HG03108 (cell line): ENCODE measurements around the gene RASGRF2.

ENCODE experiments used
- ATAC-seq: cut with Tn5 transposase; IDR thresholded peaks from one replicate; pipeline ENCODE4 v1.9.1; 2021; ENCODE audit warnings: moderate library complexity; ENCODE audit not compliant: unreplicated experiment

The RASGRF2 gene

GRCh38 chr5:80959768-80960442 lies at the start of gene RASGRF2:
RASGRF2 (plus strand) TSS chr5:80960363; CDS start chr5:80960739, 376 bp downstream.
- no peak for ATAC-seq

DNA sequence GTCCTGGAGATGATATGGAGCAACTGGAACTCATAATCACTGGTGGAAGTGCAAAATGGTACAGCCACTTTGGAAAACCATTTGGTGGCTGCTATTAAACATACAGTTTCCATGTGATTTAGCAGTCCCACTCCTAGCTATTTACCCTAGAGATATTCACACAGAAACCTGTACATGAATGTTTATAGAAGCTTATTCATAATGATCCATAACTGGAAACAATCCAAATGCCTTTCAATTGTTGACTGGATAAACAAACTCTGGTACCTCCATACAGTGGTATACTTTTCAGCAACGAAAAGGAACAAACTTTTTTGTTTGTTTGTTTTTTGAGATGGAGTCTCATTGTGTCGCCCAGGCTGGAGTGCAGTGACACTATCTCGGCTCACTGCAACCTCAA lies 47.7 kb upstream of the RASGRF2 start:
- no peak for ATAC-seq

- no peak for ATAC-seq
Measured at GRCh38 chr5:80915716-80916115, 44.4 kb upstream of the RASGRF2 start.

DNA sequence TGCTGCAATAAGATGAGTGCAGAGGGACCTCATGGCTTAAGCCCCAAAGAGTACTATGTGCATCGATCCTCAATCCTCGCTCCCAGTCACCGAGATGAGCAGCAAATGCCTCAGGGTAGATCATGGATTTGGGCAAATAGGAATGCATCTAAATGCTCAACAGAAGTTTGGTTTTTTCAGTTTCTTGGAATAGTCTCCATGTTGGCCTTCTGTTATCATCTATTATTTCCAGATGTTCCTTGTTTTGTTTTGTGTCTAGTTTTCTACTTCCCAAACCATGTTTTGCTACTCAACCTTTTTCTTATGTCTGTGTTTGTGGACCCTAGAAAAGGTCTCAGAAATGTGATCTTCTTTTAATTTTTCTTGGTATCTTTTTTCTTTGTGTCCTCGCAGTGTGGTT lies 43.5 kb upstream of the RASGRF2 start:
- no peak for ATAC-seq

- ATAC-seq, result no peak
Measured at GRCh38 chr5:80917631-80918030, 42.5 kb upstream of the RASGRF2 start.

- ATAC-seq, result no peak
Measured at GRCh38 chr5:80919678-80920196, 40.4 kb upstream of the RASGRF2 start.

- no peak for ATAC-seq
Measured at GRCh38 chr5:80920333-80920732, 39.8 kb upstream of the RASGRF2 start.

DNA sequence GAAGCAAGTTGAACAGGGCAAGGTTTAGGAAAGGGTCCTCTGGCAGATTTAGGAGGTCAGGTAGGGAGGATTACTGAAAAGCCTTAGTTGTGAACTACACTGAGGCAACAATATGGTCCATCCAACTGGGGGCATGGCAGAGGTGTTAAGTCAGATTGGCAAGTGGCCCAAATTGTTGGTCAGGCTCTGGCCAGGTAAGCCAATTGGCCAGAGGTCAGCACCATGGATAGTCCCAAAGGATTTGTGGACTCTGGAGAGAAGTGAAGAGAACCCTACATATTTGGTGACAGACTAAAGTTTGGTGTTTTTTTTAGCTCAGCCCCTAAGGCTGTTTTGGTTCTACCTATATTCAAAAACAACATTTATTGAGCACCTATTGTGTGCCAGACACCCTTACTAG lies 39.1 kb upstream of the RASGRF2 start:
- ATAC-seq, result no peak

DNA sequence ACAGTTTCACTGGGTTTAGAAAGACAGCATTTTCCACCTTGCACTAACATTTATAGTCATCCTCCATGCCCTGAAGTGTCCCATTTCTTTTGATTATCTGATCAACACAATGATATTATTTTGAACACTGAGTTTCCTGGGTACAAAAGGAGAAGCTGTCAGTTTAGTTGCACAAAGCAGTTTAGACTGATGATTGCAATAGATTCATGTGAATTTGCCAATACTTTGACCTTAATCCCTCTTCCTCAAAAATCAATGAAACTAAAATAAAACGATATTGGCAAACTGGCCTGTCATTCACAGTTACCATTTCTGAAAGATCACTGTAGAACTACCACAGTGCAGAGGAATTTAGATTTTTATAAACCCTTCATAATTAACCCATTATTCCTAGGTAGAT lies 34.2 kb upstream of the RASGRF2 start:
- no peak for ATAC-seq

DNA sequence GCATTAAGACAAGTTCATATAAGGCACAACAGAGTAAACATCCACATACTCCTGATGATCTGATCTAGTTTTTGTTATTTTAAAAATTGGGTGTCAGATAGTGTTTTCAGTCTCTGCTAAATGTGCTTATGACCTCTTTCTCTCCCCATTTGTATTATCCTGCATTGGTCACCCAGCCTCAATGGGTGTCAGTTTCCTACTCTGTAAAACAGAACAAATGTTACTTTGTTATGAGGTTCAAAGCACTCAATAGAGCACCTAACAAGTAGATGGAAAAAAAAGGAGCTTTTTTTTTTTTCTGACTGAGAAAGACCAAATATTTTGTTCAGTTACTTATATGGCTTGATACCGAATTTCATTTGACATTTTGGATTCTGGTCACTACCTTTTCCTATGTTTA lies 33.6 kb upstream of the RASGRF2 start:
- ATAC-seq, result no peak

DNA sequence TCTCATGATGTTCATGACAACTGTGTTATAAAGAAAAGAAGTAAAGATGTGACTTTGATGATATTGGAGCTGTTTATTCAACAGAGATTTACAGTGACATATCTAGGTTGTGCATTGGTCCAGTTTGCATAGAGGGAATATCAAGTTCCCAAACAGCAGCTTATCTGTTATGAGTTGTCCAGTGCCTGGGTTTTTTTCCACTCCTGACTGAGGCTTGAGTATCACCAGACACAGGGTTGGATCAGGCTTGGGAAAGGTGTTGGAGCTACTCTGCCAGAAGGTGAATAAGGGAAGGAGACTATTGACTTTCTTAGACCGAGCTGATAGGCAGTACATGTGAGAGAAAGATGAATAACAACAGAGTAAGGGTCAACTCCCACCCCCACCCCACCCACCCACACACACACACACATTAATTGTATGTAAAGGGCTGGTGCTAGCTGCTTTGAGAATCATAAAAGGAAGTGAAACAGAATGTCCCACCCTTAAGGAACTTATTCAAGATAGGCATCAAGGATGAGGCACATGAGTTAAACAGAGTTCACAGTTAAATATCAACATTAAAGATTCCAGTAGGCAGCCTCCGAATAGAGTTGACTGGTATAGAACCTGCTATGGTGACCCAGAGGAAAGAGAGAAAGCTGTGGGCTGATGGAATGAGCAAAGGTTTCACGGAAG lies 33.0 kb upstream of the RASGRF2 start:
- ATAC-seq, result no peak

- no peak for ATAC-seq
Measured at GRCh38 chr5:80928073-80928472, 32.1 kb upstream of the RASGRF2 start.

DNA sequence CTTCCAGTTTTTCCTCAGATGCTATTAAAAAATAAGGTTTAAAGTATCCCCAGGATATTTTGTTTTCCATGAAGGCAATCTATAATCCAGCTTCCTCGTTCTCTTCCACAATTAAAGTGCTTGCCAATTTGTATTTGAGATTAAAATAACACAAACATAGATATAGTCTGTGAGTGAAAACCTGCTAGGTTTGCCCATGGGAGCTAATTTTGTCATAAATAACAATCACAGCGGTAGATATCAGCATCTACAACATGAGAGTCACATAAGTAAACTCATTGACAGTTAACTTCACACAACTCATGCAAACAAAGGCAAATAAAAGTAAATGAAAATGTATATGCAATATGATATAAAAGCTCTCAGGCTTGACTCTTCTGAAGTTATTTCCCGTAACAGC lies 29.2 kb upstream of the RASGRF2 start:
- ATAC-seq, result no peak

DNA sequence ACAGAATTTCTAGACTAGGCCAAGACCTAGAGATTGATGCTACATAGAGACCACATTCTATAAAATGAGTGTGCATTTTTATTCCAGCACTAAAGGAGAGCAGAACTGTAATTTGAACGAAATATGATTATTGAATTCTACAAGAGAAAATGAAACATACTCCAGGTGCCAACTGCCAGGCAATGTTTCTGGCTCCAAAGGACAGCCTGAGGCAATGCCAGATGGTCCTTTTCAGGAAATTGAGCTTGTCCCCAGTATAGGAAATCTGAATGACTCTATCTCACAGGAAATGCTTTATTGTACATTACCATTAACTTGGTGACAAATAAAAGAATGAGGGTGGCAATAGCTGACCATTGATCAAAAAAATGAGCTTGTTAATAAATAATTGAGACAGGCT lies 28.8 kb upstream of the RASGRF2 start:
- ATAC-seq, result no peak

GRCh38 chr5:80933036-80933435 lies 27.1 kb upstream of the RASGRF2 start:
- no peak for ATAC-seq

DNA sequence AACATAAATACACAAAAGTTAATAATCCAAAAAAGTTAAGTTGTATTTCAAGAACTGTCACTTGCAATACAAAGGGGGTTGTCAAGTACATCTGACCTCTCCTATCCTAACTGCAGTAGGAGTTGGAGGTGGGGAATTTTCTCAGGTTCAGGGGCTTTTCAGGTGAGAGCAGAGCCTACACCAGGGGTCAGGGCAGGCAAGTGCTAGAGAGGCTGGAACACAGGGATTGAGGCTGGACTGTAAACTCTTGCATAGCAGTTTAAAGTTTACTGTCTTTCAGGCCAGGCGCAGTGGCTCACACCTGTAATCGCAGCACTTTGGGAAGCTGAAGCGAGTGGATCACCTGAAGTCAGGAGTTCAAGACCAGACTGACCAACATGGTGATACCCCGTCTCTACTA lies 25.4 kb upstream of the RASGRF2 start:
- no peak for ATAC-seq

- ATAC-seq, result no peak
Measured at GRCh38 chr5:80935811-80936385, 24.3 kb upstream of the RASGRF2 start.

GRCh38 chr5:80936881-80937280 lies 23.3 kb upstream of the RASGRF2 start:
- ATAC-seq, result no peak

GRCh38 chr5:80937584-80938356 lies 22.4 kb upstream of the RASGRF2 start:
- ATAC-seq, result no peak

DNA sequence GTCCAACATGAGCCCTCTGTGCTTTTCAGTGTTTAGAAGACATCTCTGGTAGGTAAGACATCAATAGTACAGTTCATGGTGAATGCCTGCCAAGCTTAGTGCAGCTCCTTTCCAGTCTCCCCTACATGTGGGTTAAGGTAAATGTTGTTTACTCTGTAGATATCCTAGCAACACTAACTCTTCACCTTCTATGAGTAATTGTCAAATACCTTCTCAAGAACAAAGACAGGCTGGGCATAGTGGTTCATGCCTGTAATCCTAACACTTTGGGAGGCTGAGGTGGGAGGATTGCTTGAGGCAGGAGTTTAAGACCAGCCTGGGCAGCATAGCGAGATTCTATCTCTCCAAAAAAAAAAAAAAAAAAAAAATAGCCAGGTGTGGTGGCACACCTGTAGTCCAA lies 18.7 kb upstream of the RASGRF2 start:
- no peak for ATAC-seq

- no peak for ATAC-seq
Measured at GRCh38 chr5:80951366-80951765, 8.8 kb upstream of the RASGRF2 start.
